Neutrophil (primary cell): Measurements from ENCODE around the gene ABLIM3.

Experiments
- H3K27ac ChIP-seq: fragments of 200-600 bp; sonication (generic); 2 replicates; pipeline ENCODE4 v1.5.1; 2016; ENCODE audit warnings: mild to moderate bottlenecking, moderate library complexity
- H3K27me3 ChIP-seq: fragments of 200-600 bp; sonication (generic); 2 replicates; pipeline ENCODE4 v1.6.0; 2016; ENCODE audit warnings: mild to moderate bottlenecking
- H3K36me3 ChIP-seq: fragments of 200-600 bp; sonication (generic); 2 replicates; pipeline ENCODE4 v1.5.1; 2017
- H3K4me1 ChIP-seq, 2 experiments: fragments of 200-600 bp in 1 of 2; sonication (generic) in 1 of 2; 1 replicate in 1 of 2; 2 replicates in 1 of 2; pipeline versions ENCODE4 v1.5.1 to v1.6.1; 2013 to 2016; ENCODE audit warnings: low read depth in 1 of 2, low read length in 1 of 2, mild to moderate bottlenecking in 1 of 2, moderate library complexity in 1 of 2; ENCODE audit not compliant: control insufficient read depth in 1 of 2, insufficient read depth in 1 of 2
- H3K4me3 ChIP-seq, 2 experiments: fragments of 200-600 bp in 1 of 2; sonication (generic) in 1 of 2; 1 replicate in 1 of 2; 2 replicates in 1 of 2; pipeline ENCODE4 v1.5.1; 2013 to 2016; ENCODE audit warnings: low read depth in 1 of 2, low read length in 1 of 2, mild to moderate bottlenecking in 1 of 2, moderate library complexity in 1 of 2
- H3K9me3 ChIP-seq: fragments of 200-600 bp; sonication (generic); 2 replicates; pipeline ENCODE4 v1.5.1; 2016
- TF ChIP-seq, protein P1 (sequence below): fragments of 200-600 bp; sonication (generic); IDR thresholded peaks from 2 replicates; pipeline ENCODE4 v1.5.1; 2016; ENCODE audit warnings: antibody characterized with exemption

The ABLIM3 gene

DNA sequence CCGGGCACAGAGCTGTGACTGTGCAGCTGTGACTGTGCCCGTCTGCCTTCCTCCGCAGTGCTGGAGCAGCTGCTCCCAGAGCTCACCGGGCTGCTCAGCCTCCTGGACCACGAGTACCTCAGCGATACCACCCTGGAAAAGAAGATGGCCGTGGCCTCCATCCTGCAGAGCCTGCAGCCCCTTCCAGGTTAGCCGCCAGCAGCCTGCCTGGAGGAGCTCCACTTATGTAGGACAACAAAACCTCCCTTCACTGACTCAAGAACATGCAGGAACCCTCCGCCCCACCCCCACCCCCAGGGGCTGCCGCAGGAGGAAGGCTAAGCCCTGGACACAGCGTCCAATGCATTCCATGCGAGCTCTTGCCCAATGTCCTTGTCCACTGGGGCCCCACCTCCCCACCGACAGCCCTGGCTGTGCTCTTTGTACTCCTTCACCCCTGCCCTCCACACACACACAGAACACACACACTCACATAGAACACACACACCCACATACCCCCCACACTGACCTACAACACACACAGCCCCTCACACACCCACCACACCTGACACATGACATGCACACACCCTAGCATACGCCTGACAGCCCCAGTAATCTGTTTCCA lies 158.3 kb downstream of the ABLIM3 start:
- Histone ChIP-seq H3K27me3 (peaks cover 29% of the 10 kb centered on the region), H3K27ac (no peak overlapping the region), H3K36me3 (no peaks in the 10 kb centered on the region), H3K4me3 (no peak overlapping the region), H3K4me1 (no peaks in the 10 kb centered on the region), H3K9me3 (no peaks in the 10 kb centered on the region)
- TF ChIP-seq, protein P1, sequence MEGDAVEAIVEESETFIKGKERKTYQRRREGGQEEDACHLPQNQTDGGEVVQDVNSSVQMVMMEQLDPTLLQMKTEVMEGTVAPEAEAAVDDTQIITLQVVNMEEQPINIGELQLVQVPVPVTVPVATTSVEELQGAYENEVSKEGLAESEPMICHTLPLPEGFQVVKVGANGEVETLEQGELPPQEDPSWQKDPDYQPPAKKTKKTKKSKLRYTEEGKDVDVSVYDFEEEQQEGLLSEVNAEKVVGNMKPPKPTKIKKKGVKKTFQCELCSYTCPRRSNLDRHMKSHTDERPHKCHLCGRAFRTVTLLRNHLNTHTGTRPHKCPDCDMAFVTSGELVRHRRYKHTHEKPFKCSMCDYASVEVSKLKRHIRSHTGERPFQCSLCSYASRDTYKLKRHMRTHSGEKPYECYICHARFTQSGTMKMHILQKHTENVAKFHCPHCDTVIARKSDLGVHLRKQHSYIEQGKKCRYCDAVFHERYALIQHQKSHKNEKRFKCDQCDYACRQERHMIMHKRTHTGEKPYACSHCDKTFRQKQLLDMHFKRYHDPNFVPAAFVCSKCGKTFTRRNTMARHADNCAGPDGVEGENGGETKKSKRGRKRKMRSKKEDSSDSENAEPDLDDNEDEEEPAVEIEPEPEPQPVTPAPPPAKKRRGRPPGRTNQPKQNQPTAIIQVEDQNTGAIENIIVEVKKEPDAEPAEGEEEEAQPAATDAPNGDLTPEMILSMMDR: no peak

DNA sequence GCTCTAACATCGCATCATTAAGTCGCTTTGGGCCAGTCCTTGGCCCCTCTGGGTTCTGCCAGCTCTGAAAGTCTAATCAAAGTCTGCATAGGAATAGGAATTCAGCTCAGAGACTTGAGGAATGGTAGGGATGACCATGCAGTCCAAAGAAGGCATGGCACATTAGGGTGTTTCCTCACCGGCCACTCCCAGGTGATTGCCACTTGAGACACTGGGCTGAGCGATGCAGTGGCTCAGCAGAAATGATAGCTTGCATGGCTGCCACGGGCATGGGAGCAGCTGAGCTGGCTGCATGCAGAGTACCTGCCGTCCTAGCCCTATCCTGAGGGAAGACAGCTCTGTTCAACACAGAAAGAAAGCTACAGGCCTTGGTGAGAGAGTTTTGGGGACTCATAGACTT lies 159.1 kb downstream of the ABLIM3 start:
- H3K4me3 ChIP-seq: no peak overlapping the region
- H3K27ac ChIP-seq: no peak overlapping the region
- no peaks in the 10 kb centered on the region for H3K36me3 ChIP-seq
- H3K9me3 ChIP-seq: no peaks in the 10 kb centered on the region
- H3K4me1 ChIP-seq: no peaks in the 10 kb centered on the region
- peaks cover 29% of the 10 kb centered on the region for H3K27me3 ChIP-seq
- TF ChIP-seq, protein P1: no peak

DNA sequence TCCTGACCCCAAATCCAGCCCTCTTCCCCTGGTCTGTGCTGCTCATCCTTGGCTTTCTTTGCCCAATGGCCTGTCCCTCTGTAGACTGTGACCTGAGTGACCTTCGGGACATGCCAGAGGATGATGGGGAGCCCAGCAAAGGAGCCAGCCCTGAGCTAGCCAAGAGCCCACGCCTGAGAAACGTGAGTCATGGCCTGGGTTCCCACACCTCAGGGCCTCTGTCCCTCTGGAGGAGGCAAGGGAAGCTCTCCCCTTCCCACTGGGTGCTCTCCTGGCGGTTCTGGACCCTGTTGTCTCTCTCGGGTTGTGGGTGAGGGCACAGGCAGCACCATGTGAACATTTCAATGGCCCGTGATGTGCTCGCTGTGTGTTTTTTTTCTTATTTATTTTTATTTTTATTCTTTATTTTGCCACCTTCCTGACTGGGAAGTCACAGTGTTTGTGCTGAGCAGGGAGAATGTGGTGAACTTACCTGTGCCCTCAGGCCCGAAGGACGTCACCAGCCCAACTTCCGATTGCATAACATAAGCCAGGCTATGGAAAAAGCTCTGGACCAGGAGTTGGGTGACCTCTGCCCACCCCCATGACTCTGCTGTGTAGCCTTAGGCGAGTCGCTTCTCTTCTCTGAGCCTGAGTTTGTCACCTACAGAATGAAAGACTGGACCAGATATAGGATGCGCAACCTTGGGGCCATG lies 159.9 kb downstream of the ABLIM3 start:
- Histone ChIP-seq H3K27me3 (peaks cover 29% of the 10 kb centered on the region), H3K27ac (no peak overlapping the region), H3K4me3 (no peak overlapping the region), H3K36me3 (no peaks in the 10 kb centered on the region), H3K4me1 (no peaks in the 10 kb centered on the region), H3K9me3 (no peaks in the 10 kb centered on the region)
- TF ChIP-seq, protein P1: no peak

DNA sequence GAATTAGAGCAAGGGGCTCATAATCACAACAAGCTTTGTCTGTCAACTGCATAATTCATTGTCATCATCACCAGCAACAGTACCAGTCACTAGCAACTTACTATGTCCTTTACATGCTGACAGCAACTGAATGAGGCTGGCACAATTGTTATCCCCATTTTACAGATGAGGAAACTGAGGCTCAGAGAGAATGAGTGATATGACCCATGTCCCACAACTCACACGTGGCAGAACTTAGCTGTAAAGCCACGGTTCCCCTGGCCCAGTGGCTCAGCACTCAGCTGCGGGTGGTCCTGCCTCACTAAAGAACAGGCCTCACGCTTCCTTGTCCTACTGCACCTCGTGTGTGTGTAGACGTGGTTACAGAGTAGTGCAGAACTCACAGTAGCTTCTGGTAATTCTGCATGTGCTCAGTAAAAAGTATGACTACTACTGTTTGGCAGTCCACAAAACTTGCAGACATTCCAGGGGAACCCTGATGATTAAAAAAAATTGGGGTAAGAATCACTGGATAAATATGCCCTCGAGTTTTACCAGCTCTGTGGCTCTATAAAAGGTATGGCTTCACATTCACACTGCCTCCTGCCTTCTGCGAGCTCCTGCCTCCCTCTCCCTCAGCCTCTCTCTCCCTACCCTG lies 160.6 kb downstream of the ABLIM3 start:
- TF ChIP-seq, protein P1: no peak
- H3K4me3 ChIP-seq: no peak overlapping the region
- H3K9me3 ChIP-seq: no peaks in the 10 kb centered on the region
- peaks cover 29% of the 10 kb centered on the region for H3K27me3 ChIP-seq
- no peaks in the 10 kb centered on the region for H3K4me1 ChIP-seq
- H3K36me3 ChIP-seq: no peaks in the 10 kb centered on the region
- H3K27ac ChIP-seq: no peak overlapping the region

DNA sequence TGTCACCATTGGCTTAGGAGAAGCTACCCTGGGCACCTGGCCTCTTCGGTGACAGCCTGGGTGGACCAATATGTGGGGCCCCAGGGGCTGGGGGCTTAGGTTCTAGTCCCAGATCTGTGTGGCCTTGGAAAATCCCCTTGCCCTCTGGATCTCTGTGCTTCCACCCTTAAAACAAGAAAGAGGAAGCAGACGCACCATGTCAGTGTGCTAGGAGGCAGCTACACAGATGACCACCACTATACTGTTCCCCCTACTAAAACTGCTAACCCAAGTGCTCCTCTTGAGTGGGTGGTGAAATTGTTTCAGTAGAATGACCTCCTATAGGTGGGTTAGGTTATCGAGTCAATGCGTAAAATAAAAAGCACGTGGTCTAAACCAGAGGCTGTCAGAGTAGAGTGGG lies 161.3 kb downstream of the ABLIM3 start:
- no peaks in the 10 kb centered on the region for H3K36me3 ChIP-seq
- no peaks in the 10 kb centered on the region for H3K9me3 ChIP-seq
- H3K27me3 ChIP-seq: peaks cover 29% of the 10 kb centered on the region
- H3K4me3 ChIP-seq: no peak overlapping the region
- no peak overlapping the region for H3K27ac ChIP-seq
- no peaks in the 10 kb centered on the region for H3K4me1 ChIP-seq
- TF ChIP-seq, protein P1: no peak
